Heart left ventricle (tissue), 13 donors: Measurements from ENCODE around the gene ABLIM2.

Experiments
- CTCF ChIP-seq, 12 donors: fragments of 200-600 bp; sonication (generic) in 4 of 12; IDR thresholded peaks; one replicate each; pipeline versions ENCODE4 v1.5.0 to v1.8.0; 2018 to 2022; ENCODE audit warnings: antibody characterized with exemption in 12 of 12, mild to moderate bottlenecking in 5 of 12
- POLR2A ChIP-seq, 2 donors: fragments of 450-650 bp; IDR thresholded peaks; one replicate each; pipeline ENCODE4 v1.6.1; 2017; ENCODE audit warnings: antibody characterized with exemption in 2 of 2, mild to moderate bottlenecking in 2 of 2, moderate library complexity in 2 of 2
- donor health status: ischemic (EF 13 %, LVEDD 7.1; RV severe dilation, severe dysfunction).
- donor health status: DM: no; HTN: yes; CAD: no.
- donor health status: DM: no; HTN: no; CAD: no.
- donor health status: ischemic (EF 25% LVEDD 6.9; RV normal size, moderate dysfunction).
- donor health status: ischemic (EF 25% LVEDD 5.7; RV mildly dilated, moderate dysfunction).
- donor health status: ischemic (EF 35%, LVEDD 5.7; RV mildly dilated, moderate dysfunction).
- donor health status: nonischemic (EF 11% LVEDD 7.7; RV severe dilation, severe dysfunction).
- donor health status: DM: yes; HTN: yes; CAD: no.
- donor health status: PGD.
- donor health status: ischemic (EF 29% LVEDD 5.4; RV normal size, mild dysfunction).
- donor health status: nonischemic (EF 23%, LVEDD 6.1; RV moderate dilation, normal function).

GRCh38 chr4:8087921-8088495, 70.6 kb downstream of the ABLIM2 start:
- no peak for TF ChIP-seq CTCF (IDR thresholded peaks at IDR 0.05)
- TF ChIP-seq POLR2A (IDR thresholded peaks at IDR 0.05), result no peak
